Ishikawa (cell line): ENCODE measurements around the gene SAXO2.

Experiments
- CEBPB ChIP-seq: IDR thresholded peaks from 2 replicates; pipeline ENCODE4 v1.6.1; 2012
- CREB1 ChIP-seq: IDR thresholded peaks from 2 replicates; pipeline ENCODE4 v1.6.1; 2012; ENCODE audit warnings: low read depth
- EGR1 ChIP-seq: IDR thresholded peaks from 2 replicates; pipeline ENCODE4 v1.6.1; 2012
- EP300 ChIP-seq: IDR thresholded peaks from 2 replicates; pipeline ENCODE4 v1.6.1; 2012; ENCODE audit warnings: borderline replicate concordance
- FOXM1 ChIP-seq: IDR thresholded peaks from 2 replicates; pipeline ENCODE4 v1.6.1; 2012; ENCODE audit warnings: low read depth, borderline replicate concordance
- NFIC ChIP-seq: IDR thresholded peaks from 2 replicates; pipeline ENCODE4 v1.6.1; 2012
- RAD21 ChIP-seq: IDR thresholded peaks from 2 replicates; pipeline ENCODE4 v1.6.1; 2012; ENCODE audit warnings: low read depth
- REST ChIP-seq: IDR thresholded peaks from 2 replicates; pipeline ENCODE4 v1.6.1; 2012; ENCODE audit warnings: low read depth, mild to moderate bottlenecking
- TAF1 ChIP-seq: IDR thresholded peaks from 2 replicates; pipeline ENCODE4 v1.6.1; 2012; ENCODE audit warnings: low read depth, mild to moderate bottlenecking
- TCF12 ChIP-seq: IDR thresholded peaks from 2 replicates; pipeline ENCODE4 v1.6.1; 2012; ENCODE audit warnings: low read depth
- TEAD4 ChIP-seq: IDR thresholded peaks from 2 replicates; pipeline ENCODE4 v1.6.1; 2012
- USF1 ChIP-seq: IDR thresholded peaks from 2 replicates; pipeline ENCODE4 v1.6.1; 2012
- YY1 ChIP-seq: IDR thresholded peaks from 2 replicates; pipeline ENCODE4 v1.6.1; 2012; ENCODE audit warnings: low read depth
- ZBTB7A ChIP-seq: IDR thresholded peaks from 2 replicates; pipeline ENCODE4 v1.6.1; 2012; ENCODE audit warnings: low read depth
- TF ChIP-seq, protein P1 (sequence below): IDR thresholded peaks from 2 replicates; pipeline ENCODE4 v1.6.1; 2012

The SAXO2 gene

DNA sequence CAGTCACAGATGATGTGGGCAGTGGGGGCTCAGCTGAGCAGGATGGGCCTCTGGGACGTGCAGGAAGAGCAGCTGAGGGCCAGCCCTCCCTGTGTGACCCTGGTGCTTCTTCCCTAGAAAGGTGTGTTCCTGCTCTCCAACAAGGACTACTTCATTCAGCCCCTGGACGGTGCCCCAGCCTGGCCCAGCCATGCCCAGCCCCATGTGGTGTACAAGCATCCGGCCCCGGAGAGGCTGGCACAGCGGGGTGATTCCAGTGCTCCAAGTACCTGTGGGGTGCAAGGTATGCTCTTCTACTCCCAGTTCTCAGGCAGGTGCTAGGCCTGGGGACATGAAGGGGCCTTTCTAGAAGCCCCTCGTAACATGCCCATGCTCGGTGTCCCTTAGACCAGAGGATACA, 38.3 kb downstream of the SAXO2 start:
- TF ChIP-seq YY1 (no peak), RAD21 (no peak), TEAD4 (no peak), TAF1 (no peak), CREB1 (no peak), EP300 (no peak), EGR1 (no peak), TCF12 (no peak), ZBTB7A (no peak)
- TF ChIP-seq, protein P1, sequence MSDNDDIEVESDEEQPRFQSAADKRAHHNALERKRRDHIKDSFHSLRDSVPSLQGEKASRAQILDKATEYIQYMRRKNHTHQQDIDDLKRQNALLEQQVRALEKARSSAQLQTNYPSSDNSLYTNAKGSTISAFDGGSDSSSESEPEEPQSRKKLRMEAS = no peak

GRCh38 chr15:82301296-82302016, 38.8 kb downstream of the SAXO2 start:
- TF ChIP-seq FOXM1 (no peak), ZBTB7A (no peak), CEBPB (no peak), YY1 (no peak), CREB1 (no peak), RAD21 (no peak), NFIC (no peak), REST (no peak), TEAD4 (no peak), TCF12 (no peak), EP300 (no peak)

- TF ChIP-seq YY1 (no peak), REST (no peak), TEAD4 (no peak), USF1 (no peak), TCF12 (no peak), EP300 (no peak), EGR1 (no peak), NFIC (no peak), CREB1 (no peak), TAF1 (no peak), CEBPB (no peak), FOXM1 (no peak), ZBTB7A (no peak), RAD21 (no peak)
- TF ChIP-seq, protein P1 = no peak
Measured at GRCh38 chr15:82303956-82304777, 41.5 kb downstream of the SAXO2 start.

GRCh38 chr15:82304778-82305090, 42.1 kb downstream of the SAXO2 start:
- TF ChIP-seq EP300 (no peak), TCF12 (no peak), RAD21 (no peak), FOXM1 (no peak), TAF1 (no peak), CREB1 (no peak)
- TF ChIP-seq, protein P1 = no peak

GRCh38 chr15:82305621-82306048, 43.0 kb downstream of the SAXO2 start:
- TF ChIP-seq RAD21 = no peak
- TF ChIP-seq EP300 = no peak
- TF ChIP-seq, protein P1 = no peak
- TF ChIP-seq FOXM1 = no peak
- no peak for TF ChIP-seq CEBPB
- TF ChIP-seq USF1 = no peak
